Peyer's patch (tissue), 4 donors: ENCODE measurements around the gene GPR160. TPM values are rescaled to one million over a fixed set of nuclear protein-coding genes. Genes with fewer than 3 reads are reported as not detected.
A peak's percentile ranks its signal among the peaks of the same experiment; 100 is the strongest.

Experiments
- DNase-seq, 3 donors: peaks; one replicate each; pipeline ENCODE4 v3.0.0-alpha.2; 2017 to 2019
- H3K27ac ChIP-seq, 4 donors: fragments of 200-600 bp; sonication (generic); one replicate each; pipeline ENCODE4 v1.5.1; 2016 to 2019
- H3K27me3 ChIP-seq, 2 donors: fragments of 200-600 bp; sonication (generic); one replicate each; pipeline ENCODE4 v1.5.1; 2019
- H3K36me3 ChIP-seq, 3 donors: fragments of 200-600 bp; sonication (generic); one replicate each; pipeline ENCODE4 v1.5.1; 2016 to 2019
- H3K4me1 ChIP-seq, 4 donors: fragments of 200-600 bp; sonication (generic); one replicate each; pipeline ENCODE4 v1.5.1; 2016 to 2019
- H3K4me3 ChIP-seq, 4 donors: fragments of 200-600 bp; sonication (generic); 1 replicate in 3 of 4; 2 replicates in 1 of 4; pipeline ENCODE4 v1.5.1; 2016 to 2019; ENCODE audit warnings: mild to moderate bottlenecking in 1 of 4
- H3K9me3 ChIP-seq, 4 donors: fragments of 200-600 bp; sonication (generic); one replicate each; pipeline ENCODE4 v1.5.1; 2016 to 2019; ENCODE audit warnings: mild to moderate bottlenecking in 1 of 4
- CTCF ChIP-seq, 6 experiments: fragments of 450-650 bp in 4 of 6; fragments of 200-600 bp in 2 of 6; sonication (generic) in 1 of 6; IDR thresholded peaks; one replicate each; pipeline ENCODE4 v1.5.1; 2017 to 2019; ENCODE audit warnings: antibody characterized with exemption in 6 of 6, mild to moderate bottlenecking in 3 of 6, moderate library complexity in 1 of 6
- POLR2A ChIP-seq, 2 donors: fragments of 450-650 bp; IDR thresholded peaks; one replicate each; pipeline ENCODE4 v1.5.1; 2017; ENCODE audit warnings: antibody characterized with exemption in 2 of 2, mild to moderate bottlenecking in 2 of 2, moderate library complexity in 2 of 2
- total RNA-seq, 4 donors: library from RNA; depleted of rRNA; stranded (reverse); fragments of >200 nt; gene quantifications; one replicate each; pipeline ENCODE4 v1.1.0, GENCODE V29; 2016

GPR160 gene
- total RNA-seq, 4 donors from 2014 or later = 144 to 231 (median 203) TPM

- H3K36me3 ChIP-seq = no peaks in the 10 kb centered on the region
Observed at GRCh38 chr3:170075441-170076091, 37.8 kb downstream of the GPR160 start.

GRCh38 chr3:170076715-170077238 is 39.0 kb downstream of the GPR160 start:
- Histone ChIP-seq H3K9me3 (no peaks in the 10 kb centered on the region), H3K27me3 (no peaks in the 10 kb centered on the region), H3K27ac (peak overlapping the region in 2 of 4 donors; percentile 72 to 75), H3K4me1 (peaks cover 0 to 19% (median 0%) of the 10 kb centered on the region in 4 donors), H3K4me3 (no peak overlapping the region), H3K36me3 (peaks cover 0 to 2% (median 0%) of the 10 kb centered on the region in 3 donors)
- DNase-seq = no peak
- no peak for TF ChIP-seq POLR2A (IDR thresholded peaks at IDR 0.05)
- TF ChIP-seq CTCF (IDR thresholded peaks at IDR 0.05) = no peak

More at GRCh38 chr3:170075441-170076091, 37.8 kb downstream of the GPR160 start:
- TF ChIP-seq CTCF (IDR thresholded peaks at IDR 0.05) (no peak), POLR2A (IDR thresholded peaks at IDR 0.05) (no peak)
- Histone ChIP-seq H3K27me3 (no peaks in the 10 kb centered on the region), H3K27ac (peak overlapping the region in 2 of 4 donors; percentile 47 to 75), H3K9me3 (peaks cover 0 to 3% (median 0%) of the 10 kb centered on the region in 4 donors), H3K4me3 (no peak overlapping the region), H3K4me1 (peaks cover 0 to 19% (median 0%) of the 10 kb centered on the region in 4 donors)
- DNase-seq = peak in 1 of 3 donors; percentile 50

- H3K4me3 ChIP-seq = peak overlapping the region in 1 of 4 donors; percentile 10
- peak overlapping the region in 3 of 4 donors; percentile 45 to 75 (median 72) for H3K27ac ChIP-seq
- peaks cover 0 to 19% (median 0%) of the 10 kb centered on the region in 4 donors for H3K4me1 ChIP-seq
- peak in 1 of 3 donors; percentile 67 for DNase-seq
- peaks cover 0 to 7% (median 0%) of the 10 kb centered on the region in 3 donors for H3K36me3 ChIP-seq
- no peaks in the 10 kb centered on the region for H3K27me3 ChIP-seq
- H3K9me3 ChIP-seq = no peaks in the 10 kb centered on the region
- TF ChIP-seq POLR2A (IDR thresholded peaks at IDR 0.05) (no peak), CTCF (IDR thresholded peaks at IDR 0.05) (no peak)
Observed at GRCh38 chr3:170077361-170077760, 39.6 kb downstream of the GPR160 start.

- peaks cover 0 to 19% (median 0%) of the 10 kb centered on the region in 4 donors for H3K4me1 ChIP-seq
- peak in 1 of 3 donors; percentile 44 for DNase-seq
- no peaks in the 10 kb centered on the region for H3K9me3 ChIP-seq
- H3K36me3 ChIP-seq = peaks cover 0 to 11% (median 0%) of the 10 kb centered on the region in 3 donors
- H3K27ac ChIP-seq = peak overlapping the region in 3 of 4 donors; percentile 45 to 75 (median 72)
- H3K27me3 ChIP-seq = no peaks in the 10 kb centered on the region
- no peak for TF ChIP-seq POLR2A (IDR thresholded peaks at IDR 0.05)
- TF ChIP-seq CTCF (IDR thresholded peaks at IDR 0.05) = peak in 3 of 6 experiments; percentile 21 to 39 (median 25)
- no peak overlapping the region for H3K4me3 ChIP-seq
Observed at GRCh38 chr3:170078620-170079281, 41.0 kb downstream of the GPR160 start.

GRCh38 chr3:170079536-170080165 is 41.9 kb downstream of the GPR160 start:
- no peak for TF ChIP-seq CTCF (IDR thresholded peaks at IDR 0.05)
- no peak for TF ChIP-seq POLR2A (IDR thresholded peaks at IDR 0.05)
- Histone ChIP-seq H3K36me3 (peaks cover 0 to 17% (median 0%) of the 10 kb centered on the region in 3 donors), H3K27me3 (no peaks in the 10 kb centered on the region), H3K9me3 (no peaks in the 10 kb centered on the region), H3K4me1 (peaks cover 0 to 19% (median 0%) of the 10 kb centered on the region in 4 donors), H3K27ac (peak overlapping the region in 1 of 4 donors; percentile 1), H3K4me3 (no peak overlapping the region)
- DNase-seq = no peak
